ENCODE results near the gene PPM1N. TPM values are rescaled to one million over a fixed set of nuclear protein-coding genes. Genes with fewer than 3 reads are reported as not detected.

Gene PPM1N
- total RNA-seq, 1 donor from 2014 or later, result not detected

DNA sequence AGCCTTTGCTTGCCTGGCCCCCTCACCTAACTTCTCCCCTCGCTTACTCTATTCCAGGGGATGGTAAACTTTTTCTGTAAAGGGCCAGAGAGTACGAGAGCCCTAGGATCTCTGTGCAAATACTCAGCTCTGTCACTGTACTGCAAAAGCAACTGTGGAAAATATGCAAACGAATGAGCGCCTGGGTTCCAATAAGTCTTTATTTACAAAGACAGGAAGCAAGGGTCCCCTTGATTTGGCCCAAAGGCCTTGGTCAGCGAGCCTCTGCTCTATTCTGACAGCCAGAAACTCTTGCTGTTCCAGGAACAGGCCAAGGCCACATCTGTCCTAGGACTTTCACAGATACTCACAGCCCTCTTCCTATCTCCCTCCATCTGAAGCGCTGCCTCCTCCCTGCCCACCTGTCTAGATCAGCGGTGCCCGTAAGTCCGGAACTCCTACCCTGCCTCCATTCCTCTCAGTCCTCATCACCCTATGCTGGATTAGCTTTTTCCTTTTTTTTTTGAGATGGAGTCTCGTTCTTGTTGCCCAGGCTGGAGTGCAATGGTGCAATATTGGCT is 49.0 kb downstream of the PPM1N start:
- Mint-ChIP-seq H3K4me3 (ENCODE audit: low read depth) (no peak overlapping the region), H3K27ac (no peak overlapping the region), H3K27me3 (no peaks in the 10 kb centered on the region), H3K4me1 (ENCODE audit: low read depth) (no peaks in the 10 kb centered on the region), H3K9me3 (ENCODE audit: low read depth) (no peaks in the 10 kb centered on the region), H3K36me3 (ENCODE audit: insufficient read depth) (peaks cover 2% of the 10 kb centered on the region)
- DNase-seq (ENCODE audit: low spot score, unreplicated experiment), result no peak
- TF ChIP-seq, protein P1, sequence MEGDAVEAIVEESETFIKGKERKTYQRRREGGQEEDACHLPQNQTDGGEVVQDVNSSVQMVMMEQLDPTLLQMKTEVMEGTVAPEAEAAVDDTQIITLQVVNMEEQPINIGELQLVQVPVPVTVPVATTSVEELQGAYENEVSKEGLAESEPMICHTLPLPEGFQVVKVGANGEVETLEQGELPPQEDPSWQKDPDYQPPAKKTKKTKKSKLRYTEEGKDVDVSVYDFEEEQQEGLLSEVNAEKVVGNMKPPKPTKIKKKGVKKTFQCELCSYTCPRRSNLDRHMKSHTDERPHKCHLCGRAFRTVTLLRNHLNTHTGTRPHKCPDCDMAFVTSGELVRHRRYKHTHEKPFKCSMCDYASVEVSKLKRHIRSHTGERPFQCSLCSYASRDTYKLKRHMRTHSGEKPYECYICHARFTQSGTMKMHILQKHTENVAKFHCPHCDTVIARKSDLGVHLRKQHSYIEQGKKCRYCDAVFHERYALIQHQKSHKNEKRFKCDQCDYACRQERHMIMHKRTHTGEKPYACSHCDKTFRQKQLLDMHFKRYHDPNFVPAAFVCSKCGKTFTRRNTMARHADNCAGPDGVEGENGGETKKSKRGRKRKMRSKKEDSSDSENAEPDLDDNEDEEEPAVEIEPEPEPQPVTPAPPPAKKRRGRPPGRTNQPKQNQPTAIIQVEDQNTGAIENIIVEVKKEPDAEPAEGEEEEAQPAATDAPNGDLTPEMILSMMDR (IDR thresholded peaks at IDR 0.05; ENCODE audit: unreplicated experiment), result no peak

DNA sequence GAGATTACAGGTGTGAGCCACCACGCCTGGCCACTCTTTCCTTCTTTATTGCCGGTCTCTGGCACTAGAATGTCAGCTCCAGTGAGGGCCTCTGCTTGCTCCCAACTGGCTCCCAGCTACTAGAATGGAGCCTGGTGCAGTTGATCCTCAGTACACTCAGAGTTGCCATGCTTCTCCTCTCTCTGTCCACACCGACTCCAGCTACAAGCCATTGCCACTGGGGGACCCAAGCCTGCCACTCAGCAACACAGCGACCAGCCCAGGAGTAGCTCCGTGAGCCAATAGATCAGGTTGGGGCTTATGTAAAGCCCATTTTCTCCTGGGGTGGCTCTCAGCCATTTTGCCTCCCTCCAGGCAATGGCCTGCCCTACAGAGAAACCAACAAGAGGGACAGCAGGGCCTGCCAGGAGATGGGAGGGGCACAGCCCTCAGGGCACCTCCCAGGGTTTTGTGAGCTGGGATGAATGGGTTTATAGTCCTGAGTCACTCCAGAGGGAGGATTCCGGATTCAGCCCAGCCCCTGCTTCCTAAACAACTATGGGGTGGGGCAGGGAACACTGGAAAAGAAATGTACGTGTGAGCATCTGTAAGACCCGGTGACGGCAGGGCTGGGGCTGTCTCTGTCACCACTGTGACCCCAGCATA is 49.8 kb downstream of the PPM1N start:
- no peak overlapping the region for H3K4me3 Mint-ChIP-seq (ENCODE audit: low read depth)
- TF ChIP-seq, protein P1 (IDR thresholded peaks at IDR 0.05; ENCODE audit: unreplicated experiment), result no peak
- no peak for DNase-seq (ENCODE audit: low spot score, unreplicated experiment)
- H3K27me3 Mint-ChIP-seq, result no peaks in the 10 kb centered on the region
- H3K4me1 Mint-ChIP-seq (ENCODE audit: low read depth), result no peaks in the 10 kb centered on the region
- H3K27ac Mint-ChIP-seq, result no peak overlapping the region
- peaks cover 2% of the 10 kb centered on the region for H3K36me3 Mint-ChIP-seq (ENCODE audit: insufficient read depth)
- H3K9me3 Mint-ChIP-seq (ENCODE audit: low read depth), result no peaks in the 10 kb centered on the region

Other genes starting within 250 kb of the PPM1N start
- gene MARK4, start 247.2 kb upstream of the PPM1N start, total RNA-seq, result 57.5 and 60.4 TPM in 2 replicates
- gene CKM, start 175.6 kb upstream of the PPM1N start, total RNA-seq, result not detected in 2 replicates
- 1.1 and 1.6 TPM in 2 replicates for gene KLC3, start 157.7 kb upstream of the PPM1N start, total RNA-seq
- 60.5 and 63.8 TPM in 2 replicates for gene ERCC2, start 127.9 kb upstream of the PPM1N start, total RNA-seq
- 24.2 and 27.2 TPM in 2 replicates for gene PPP1R13L, start 93.4 kb upstream of the PPM1N start, total RNA-seq
- gene POLR1G, start 91.8 kb upstream of the PPM1N start, total RNA-seq, result 7.4 and 8.9 TPM in 2 replicates
- gene ERCC1, start 74.5 kb upstream of the PPM1N start, total RNA-seq, result 58.5 and 64.8 TPM in 2 replicates
- gene FOSB, start 30.4 kb upstream of the PPM1N start, total RNA-seq, result 5.3 and 7.3 TPM in 2 replicates
- gene RTN2, start 1.4 kb upstream of the PPM1N start, total RNA-seq, result 17.9 and 21.6 TPM in 2 replicates
- 93.4 and 94.9 TPM in 2 replicates for gene VASP, start 9.0 kb downstream of the PPM1N start, total RNA-seq
- 14.4 and 16.5 TPM in 2 replicates for gene OPA3, start 86.4 kb downstream of the PPM1N start, total RNA-seq
- not detected in 2 replicates for gene GPR4, start 103.8 kb downstream of the PPM1N start, total RNA-seq
- 28.6 and 29.8 TPM in 2 replicates for gene EML2, start 141.0 kb downstream of the PPM1N start, total RNA-seq
- gene GIPR, start 169.8 kb downstream of the PPM1N start, total RNA-seq, result 26.4 and 27.2 TPM in 2 replicates
- 401 and 414 TPM in 2 replicates for gene SNRPD2, start 193.5 kb downstream of the PPM1N start, total RNA-seq
- gene QPCTL, start 194.2 kb downstream of the PPM1N start, total RNA-seq, result 9.0 and 10.8 TPM in 2 replicates
- gene FBXO46, start 232.5 kb downstream of the PPM1N start, total RNA-seq, result 41.6 and 44.7 TPM in 2 replicates
- not detected in 2 replicates for gene MEIOSIN, start 235.0 kb downstream of the PPM1N start, total RNA-seq

Data from progenitor cell of endocrine pancreas (in vitro differentiated cells).